IPS-18a (cell line): ENCODE measurements around the gene CFHR3.
"Not testable (repeated sequence)": the region's sequence is repeated elsewhere in the genome, so short reads cannot be mapped to it uniquely, and the experiment has no call there.

ENCODE experiments used
- H3K27ac ChIP-seq: one replicate; pipeline ENCODE4 v1.5.1; 2013; ENCODE audit warnings: low read length
- H3K27me3 ChIP-seq: one replicate; pipeline ENCODE4 v1.6.1; 2013; ENCODE audit warnings: mild to moderate bottlenecking, low read length; ENCODE audit not compliant: control insufficient read depth, insufficient read depth
- H3K36me3 ChIP-seq: one replicate; pipeline ENCODE4 v1.6.1; 2013; ENCODE audit warnings: low read depth, low read length; ENCODE audit not compliant: control insufficient read depth
- H3K4me1 ChIP-seq: one replicate; pipeline ENCODE4 v1.6.1; 2013; ENCODE audit warnings: low read depth, low read length; ENCODE audit not compliant: control insufficient read depth
- H3K4me3 ChIP-seq: one replicate; pipeline ENCODE4 v1.5.1; 2013; ENCODE audit warnings: low read length
- H3K9ac ChIP-seq: one replicate; pipeline ENCODE4 v1.6.1; 2013; ENCODE audit warnings: mild to moderate bottlenecking, low read length, moderate library complexity
- H3K9me3 ChIP-seq: one replicate; pipeline ENCODE4 v1.6.1; 2013; ENCODE audit warnings: low read depth, low read length; ENCODE audit not compliant: control insufficient read depth

CFHR3 gene

GRCh38 chr1:196779093-196779492 lies 4.5 kb downstream of the CFHR3 start:
- Histone ChIP-seq H3K4me3 (no peak overlapping the region), H3K9me3 (no peaks in the 10 kb centered on the region), H3K27ac (no peak overlapping the region), H3K27me3 (no peaks in the 10 kb centered on the region), H3K36me3 (no peaks in the 10 kb centered on the region), H3K9ac (no peak overlapping the region), H3K4me1 (no peaks in the 10 kb centered on the region)

GRCh38 chr1:196791252-196791651 lies 16.6 kb downstream of the CFHR3 start:
- not testable (repeated sequence) for H3K4me1 ChIP-seq, H3K36me3 ChIP-seq, H3K27ac ChIP-seq, H3K9ac ChIP-seq, H3K27me3 ChIP-seq, H3K4me3 ChIP-seq, H3K9me3 ChIP-seq

- H3K27ac ChIP-seq, H3K9ac ChIP-seq: not testable (repeated sequence)
Observed at GRCh38 chr1:196794103-196794502, 19.5 kb downstream of the CFHR3 start.

GRCh38 chr1:196797891-196798290 lies 23.3 kb downstream of the CFHR3 start:
- H3K4me1 ChIP-seq, result no peaks in the 10 kb centered on the region
- H3K4me3 ChIP-seq, result no peak overlapping the region
- H3K9ac ChIP-seq, result no peak overlapping the region
- no peaks in the 10 kb centered on the region for H3K9me3 ChIP-seq
- no peaks in the 10 kb centered on the region for H3K27me3 ChIP-seq
- no peak overlapping the region for H3K27ac ChIP-seq
- H3K36me3 ChIP-seq, result no peaks in the 10 kb centered on the region

More at GRCh38 chr1:196794103-196794502, 19.5 kb downstream of the CFHR3 start:
- H3K27me3 ChIP-seq, H3K4me3 ChIP-seq, H3K4me1 ChIP-seq, H3K36me3 ChIP-seq, H3K9me3 ChIP-seq: not testable (repeated sequence)

GRCh38 chr1:196801920-196802319 lies 27.3 kb downstream of the CFHR3 start:
- H3K4me3 ChIP-seq, H3K27ac ChIP-seq, H3K36me3 ChIP-seq, H3K27me3 ChIP-seq, H3K9ac ChIP-seq, H3K9me3 ChIP-seq, H3K4me1 ChIP-seq: not testable (repeated sequence)

- Histone ChIP-seq H3K27ac (no peak overlapping the region), H3K27me3 (no peaks in the 10 kb centered on the region), H3K36me3 (no peaks in the 10 kb centered on the region), H3K9ac (no peak overlapping the region), H3K4me1 (no peaks in the 10 kb centered on the region), H3K9me3 (no peaks in the 10 kb centered on the region), H3K4me3 (no peak overlapping the region)
Observed at GRCh38 chr1:196808529-196809235, 34.0 kb downstream of the CFHR3 start.

- H3K27me3 ChIP-seq, H3K27ac ChIP-seq, H3K9me3 ChIP-seq, H3K9ac ChIP-seq, H3K4me1 ChIP-seq, H3K4me3 ChIP-seq, H3K36me3 ChIP-seq: not testable (repeated sequence)
Observed at GRCh38 chr1:196817442-196817841, 42.8 kb downstream of the CFHR3 start.

GRCh38 chr1:196819531-196819930 lies 44.9 kb downstream of the CFHR3 start, which contains the start of gene CFHR1:
Gene CFHR1 (plus strand): TSS chr1:196819731. CDS start chr1:196819845, 114 bp downstream.
- not testable (repeated sequence) for H3K27me3 ChIP-seq, H3K4me3 ChIP-seq, H3K4me1 ChIP-seq, H3K9ac ChIP-seq, H3K36me3 ChIP-seq, H3K27ac ChIP-seq, H3K9me3 ChIP-seq

GRCh38 chr1:196827860-196828259 lies 53.2 kb downstream of the CFHR3 start:
- H3K27ac ChIP-seq, H3K9me3 ChIP-seq, H3K4me1 ChIP-seq, H3K4me3 ChIP-seq, H3K36me3 ChIP-seq, H3K27me3 ChIP-seq, H3K9ac ChIP-seq: not testable (repeated sequence)
